Non-pigmented ciliary epithelial cell (primary cell): ENCODE measurements around the gene ADCYAP1R1.

Experiments
- DNase-seq: peaks from one replicate; pipeline ENCODE4 v3.0.0-alpha.2; 2010; ENCODE audit warnings: low read depth

ADCYAP1R1 gene

DNA sequence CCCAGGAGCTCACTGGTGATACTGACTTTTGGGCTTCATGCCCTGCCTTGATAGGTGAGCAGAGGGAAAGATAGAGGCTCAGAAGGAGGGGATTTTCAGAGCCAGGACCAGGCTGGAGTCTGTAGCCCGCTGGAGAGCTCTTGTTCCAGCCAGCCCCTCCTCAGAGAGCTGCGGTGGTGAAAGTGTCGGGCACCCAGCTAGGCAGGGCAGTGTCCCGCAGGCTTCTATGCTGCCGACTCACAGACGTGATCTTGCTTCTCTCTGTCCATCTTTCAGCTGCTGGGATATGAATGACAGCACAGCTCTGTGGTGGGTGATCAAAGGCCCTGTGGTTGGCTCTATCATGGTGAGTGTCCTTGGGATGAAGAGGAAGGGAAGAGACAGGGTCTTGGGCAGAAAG, 35.2 kb downstream of the ADCYAP1R1 start:
- no peak for DNase-seq

DNA sequence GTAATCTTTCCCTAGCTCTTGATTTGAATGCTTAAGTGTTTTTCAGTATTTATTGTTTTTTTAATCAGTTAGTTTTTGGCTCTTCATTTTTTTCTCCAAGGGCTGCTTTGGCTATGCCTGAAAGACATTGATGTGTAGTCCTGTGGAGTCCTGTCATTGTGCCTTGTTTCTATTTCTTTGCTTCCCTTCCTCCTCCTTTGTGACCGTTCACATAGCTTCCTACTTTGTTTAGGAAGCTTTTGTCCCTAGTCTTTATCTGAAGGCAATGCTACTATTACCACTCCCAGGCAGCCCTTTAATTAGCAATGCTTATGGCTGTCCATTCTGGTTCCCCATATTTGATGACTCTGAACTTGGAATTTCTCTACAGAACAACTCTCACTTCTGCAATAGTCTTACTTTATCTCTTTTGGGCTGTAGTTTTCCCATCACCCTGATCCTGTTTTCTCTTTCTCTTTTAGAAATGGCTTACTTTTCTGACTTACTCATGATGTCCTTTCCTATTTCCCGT, 39.9 kb downstream of the ADCYAP1R1 start:
- no peak for DNase-seq

DNA sequence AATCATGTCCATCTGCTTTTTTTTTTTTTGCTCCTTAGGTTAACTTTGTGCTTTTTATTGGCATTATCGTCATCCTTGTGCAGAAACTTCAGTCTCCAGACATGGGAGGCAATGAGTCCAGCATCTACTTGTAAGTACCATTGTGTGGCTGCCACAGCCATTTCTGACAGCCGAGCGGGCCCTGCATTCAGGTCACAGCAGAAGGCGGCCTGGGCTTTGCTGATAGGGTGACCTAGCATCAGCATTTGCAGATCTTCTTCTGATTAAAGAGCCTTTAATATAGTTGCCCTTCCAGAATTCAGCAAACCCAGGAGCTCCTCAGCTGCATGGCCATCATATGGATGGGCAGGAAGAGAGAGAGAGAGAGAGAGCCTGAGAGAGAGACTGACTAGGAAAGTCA, 40.5 kb downstream of the ADCYAP1R1 start:
- no peak for DNase-seq

GRCh38 chr7:31093282-31093681, 41.2 kb downstream of the ADCYAP1R1 start:
- no peak for DNase-seq

DNA sequence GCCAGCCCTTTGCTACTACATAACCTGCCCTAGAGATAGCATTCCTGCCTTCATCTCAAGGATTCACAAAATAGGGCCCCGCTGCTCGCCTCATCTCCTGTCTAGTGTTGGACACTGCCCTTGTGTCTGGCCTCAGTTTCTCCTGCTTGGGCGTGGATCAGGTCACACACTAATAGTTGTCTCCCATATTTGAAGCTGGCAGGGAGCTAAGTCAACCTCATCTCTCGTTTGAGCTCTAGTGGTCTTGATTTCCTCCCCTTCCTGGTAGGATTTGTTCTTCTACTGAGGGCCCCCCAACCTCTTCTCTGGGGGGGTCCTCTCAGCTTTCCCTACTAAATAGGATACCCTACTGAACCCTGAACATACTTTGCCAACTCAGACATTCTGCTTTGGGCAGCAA, 42.2 kb downstream of the ADCYAP1R1 start:
- no peak for DNase-seq

- no peak for DNase-seq
These were observed 43.4 kb downstream of the ADCYAP1R1 start for GRCh38 chr7:31095286-31096197.

DNA sequence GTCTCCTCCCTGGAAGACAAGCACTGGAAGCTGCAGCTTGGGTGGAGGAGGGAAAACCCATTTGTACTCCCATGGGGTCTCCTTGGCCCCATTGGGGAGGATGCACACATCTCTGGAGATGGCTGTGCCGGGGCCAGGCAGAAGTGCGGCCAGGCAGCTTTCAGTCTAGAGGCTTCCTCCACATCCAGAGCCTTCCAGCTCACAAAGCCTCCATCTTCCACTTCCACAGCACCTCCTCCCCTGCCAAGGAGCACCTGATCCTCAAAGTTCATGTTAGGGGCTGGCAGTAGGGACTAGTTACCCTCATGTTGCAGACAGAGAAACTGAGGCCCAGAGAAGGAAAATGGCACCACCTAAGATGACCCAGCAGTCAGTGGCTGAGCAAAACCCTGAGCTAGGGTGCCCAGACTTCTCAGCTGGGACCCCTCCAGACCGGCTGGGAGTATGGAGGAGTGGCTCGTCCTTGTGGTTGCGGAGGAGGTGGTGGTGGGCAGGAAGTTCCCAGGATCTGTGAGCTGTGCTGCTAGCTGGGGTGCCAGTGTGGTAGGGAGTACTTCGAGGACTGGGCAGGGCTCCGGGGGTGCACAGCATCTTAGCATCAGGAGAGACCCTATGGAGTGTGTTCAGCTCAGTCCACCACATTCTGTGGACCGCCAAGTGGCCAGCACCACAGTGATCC, 44.2 kb downstream of the ADCYAP1R1 start:
- no peak for DNase-seq

GRCh38 chr7:31096877-31097258, 44.8 kb downstream of the ADCYAP1R1 start:
- DNase-seq = no peak

DNA sequence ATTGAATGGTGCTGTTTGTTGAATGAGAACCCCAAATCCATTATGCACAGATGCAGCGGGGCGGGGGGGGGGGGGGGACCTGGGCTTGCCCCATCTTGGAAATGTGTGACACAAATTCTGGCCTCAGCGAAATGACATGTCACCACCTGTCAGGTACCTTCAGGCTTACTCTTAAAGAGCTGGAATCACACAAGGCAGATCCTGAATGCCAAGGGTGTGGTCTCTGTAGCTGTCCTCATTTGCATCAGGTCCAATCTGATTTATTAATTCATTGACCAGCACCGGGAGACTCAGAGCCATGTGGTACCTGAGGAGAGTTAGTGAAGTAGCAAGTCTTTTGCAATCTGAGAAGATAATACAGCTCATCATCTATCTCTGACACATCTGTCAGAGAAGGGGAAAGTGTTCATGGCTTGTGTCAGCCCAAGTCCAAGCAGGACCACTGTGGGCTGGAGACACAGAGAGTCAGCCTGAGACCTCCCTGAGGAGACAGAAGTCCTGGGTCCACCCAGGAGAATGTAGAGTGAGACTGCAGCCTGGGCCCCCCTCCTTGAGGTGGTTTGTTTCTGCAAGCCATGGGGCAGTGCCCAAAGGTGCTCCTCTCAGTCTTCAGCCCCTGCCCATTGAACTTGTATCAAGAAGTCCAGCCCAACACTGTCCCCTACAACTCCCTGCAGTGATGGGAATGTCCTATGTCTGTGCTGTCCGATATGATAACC, 46.7 kb downstream of the ADCYAP1R1 start:
- no peak for DNase-seq

DNA sequence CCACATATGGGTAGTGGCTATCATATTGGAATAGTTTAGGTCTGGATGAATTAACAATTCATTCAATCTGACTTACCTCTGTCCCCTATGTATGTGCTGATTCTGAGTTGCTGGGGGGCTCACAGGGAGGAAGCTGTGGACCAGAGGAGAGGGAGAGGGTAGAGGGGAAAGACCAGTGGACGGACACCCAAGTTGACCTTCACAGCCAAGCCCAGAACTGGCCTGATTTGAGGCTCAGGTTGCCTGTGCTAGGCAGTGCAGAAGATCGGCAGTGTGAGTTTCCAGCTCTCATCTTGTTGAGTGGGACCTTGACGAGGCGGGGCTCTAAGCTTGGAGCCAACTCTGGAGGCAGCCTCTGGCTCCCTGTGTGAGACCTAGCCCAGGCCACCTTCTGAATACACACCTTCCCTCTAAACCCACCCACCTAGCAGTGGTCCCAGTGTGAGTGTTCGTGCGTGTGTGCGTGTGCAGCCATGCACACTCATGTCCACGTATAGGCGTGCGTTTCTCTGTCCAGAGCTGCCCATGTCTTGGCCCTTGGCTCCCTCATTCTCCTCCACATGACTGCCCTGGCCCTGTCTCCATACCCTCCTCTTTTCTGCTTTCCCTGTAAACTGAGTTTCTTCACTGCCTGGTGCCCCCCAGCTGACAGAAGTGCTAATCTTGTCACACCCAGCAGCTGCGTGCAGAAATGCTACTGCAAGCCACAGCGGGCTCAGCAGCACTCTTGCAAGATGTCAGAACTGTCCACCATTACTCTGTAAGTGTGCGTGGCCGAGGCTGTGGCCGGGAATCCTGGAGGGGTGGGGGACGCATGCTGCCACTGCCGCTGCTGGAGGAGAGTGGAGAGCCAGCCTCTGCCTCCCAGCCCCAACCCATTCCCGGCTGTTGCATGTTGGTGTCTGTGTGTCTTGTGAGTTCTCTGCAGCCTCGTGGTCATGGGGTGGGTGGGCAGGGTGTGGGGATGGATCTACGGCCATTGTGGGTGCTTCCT, 47.6 kb downstream of the ADCYAP1R1 start:
- DNase-seq = no peak

DNA sequence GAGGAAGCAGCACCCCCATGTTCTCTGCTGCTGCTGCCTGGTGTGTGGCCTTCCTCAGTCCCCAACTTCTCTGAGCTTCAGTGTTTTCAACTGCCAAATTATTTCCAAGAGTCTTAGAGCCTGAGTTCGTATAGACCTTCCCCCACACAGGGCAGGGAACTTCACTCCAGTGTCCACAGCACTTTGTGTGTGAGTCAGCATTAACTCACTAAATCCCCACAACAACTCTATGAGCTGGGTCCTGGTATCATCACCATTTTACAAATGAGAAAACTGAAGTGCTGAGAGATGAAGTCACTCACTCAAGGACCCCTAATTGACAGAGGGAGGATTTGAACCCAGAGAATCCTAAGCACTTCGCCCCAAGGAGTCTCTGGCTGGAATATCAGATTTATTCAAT, 48.3 kb downstream of the ADCYAP1R1 start:
- DNase-seq = peak; percentile 11

- DNase-seq = no peak
These were observed 48.8 kb downstream of the ADCYAP1R1 start for GRCh38 chr7:31100871-31101270.

- no peak for DNase-seq
These were observed 49.4 kb downstream of the ADCYAP1R1 start for GRCh38 chr7:31101544-31101943.

GRCh38 chr7:31102151-31102972, 50.3 kb downstream of the ADCYAP1R1 start:
- DNase-seq = no peak

- DNase-seq = no peak
These were observed 51.1 kb downstream of the ADCYAP1R1 start for GRCh38 chr7:31102973-31103850.

DNA sequence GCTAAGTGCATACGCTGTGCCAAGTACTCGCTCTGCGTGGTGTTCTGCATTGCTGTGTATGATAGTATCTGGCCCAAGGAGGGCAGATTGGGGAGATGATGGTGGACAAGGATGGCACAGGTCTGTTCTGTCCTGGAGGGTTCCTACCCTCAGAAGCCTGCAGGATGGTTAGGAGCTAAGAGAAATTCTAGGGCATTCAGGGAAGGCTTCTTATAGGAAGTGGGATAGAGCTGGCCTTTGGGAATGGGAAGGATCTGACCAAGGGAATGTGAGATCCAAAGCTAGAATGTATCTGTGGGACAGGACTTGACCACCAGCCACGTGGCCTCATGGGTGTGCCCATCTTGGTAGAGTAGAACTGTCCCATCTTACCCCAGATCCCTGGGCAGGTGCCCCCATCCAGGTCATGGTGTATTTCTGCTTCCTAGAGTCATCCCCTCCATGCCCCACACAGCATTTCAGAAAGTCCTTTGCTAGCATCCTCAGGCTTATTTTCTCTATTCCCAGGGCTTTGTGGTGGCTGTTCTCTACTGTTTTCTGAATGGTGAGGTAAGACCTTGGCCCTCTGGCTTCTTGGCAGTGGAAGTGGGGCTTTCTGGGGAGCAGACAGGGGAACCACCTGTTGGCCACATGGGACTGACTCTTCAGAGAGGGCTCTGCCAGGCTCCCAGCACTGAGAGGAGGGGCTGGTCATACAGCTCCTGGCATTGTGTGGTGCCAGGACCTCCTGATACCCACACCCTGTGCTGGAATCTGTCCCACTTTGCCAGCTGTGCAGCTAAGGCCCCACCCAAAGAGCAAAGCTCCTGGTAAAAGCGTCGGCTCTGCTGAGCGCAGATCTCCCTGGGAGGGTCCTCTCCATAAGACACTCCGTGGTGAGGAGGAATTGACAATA, 52.5 kb downstream of the ADCYAP1R1 start:
- DNase-seq = no peak

DNA sequence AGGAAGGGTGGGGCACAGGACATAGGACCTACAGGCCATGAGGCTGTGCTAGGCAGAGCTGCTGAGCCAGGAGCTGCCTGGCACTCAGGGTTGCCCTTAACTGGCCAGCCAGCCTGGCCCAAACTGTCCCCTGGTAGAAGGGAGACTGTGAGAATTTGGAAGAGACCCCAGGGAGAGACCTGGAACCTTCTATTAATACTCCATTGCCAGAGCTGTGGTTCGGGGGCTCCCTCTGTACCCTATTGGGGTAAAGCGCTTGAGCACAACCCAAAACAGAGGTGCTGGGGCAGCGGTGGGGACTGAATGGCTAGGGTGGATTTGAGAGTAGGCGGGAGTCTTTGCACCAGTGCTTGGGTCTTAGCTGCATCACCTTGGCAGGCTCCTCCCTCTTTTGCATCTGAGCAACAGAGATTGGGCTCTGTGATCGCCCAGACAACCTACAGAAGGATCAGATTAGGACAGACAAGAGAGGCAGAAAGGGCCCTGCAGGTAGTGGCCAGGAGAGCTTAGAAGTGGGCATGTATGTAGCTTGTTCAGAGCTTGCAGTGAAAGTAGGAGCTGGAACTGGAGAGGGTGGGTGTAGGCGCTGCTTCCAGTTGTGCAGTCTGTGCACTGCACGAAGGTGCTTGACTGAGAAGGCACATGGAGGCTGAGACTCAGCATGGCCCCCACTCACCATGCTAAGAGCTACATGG, 53.3 kb downstream of the ADCYAP1R1 start:
- DNase-seq = no peak
